Esophagus (tissue), 2 donors: ENCODE data around the gene DNAH8. TPM values are rescaled to one million over a fixed set of nuclear protein-coding genes. Genes with fewer than 3 reads are reported as not detected.
"Not testable (repeated sequence)": the region's sequence is repeated elsewhere in the genome, so short reads cannot be mapped to it uniquely, and the experiment has no call there.

ENCODE experiments used
- H3K27ac ChIP-seq, 2 donors: one replicate each; pipeline ENCODE4 v1.5.1; 2013; ENCODE audit warnings: low read depth in 2 of 2, mild to moderate bottlenecking in 2 of 2, inconsistent platforms in 1 of 2, low read length in 1 of 2, moderate library complexity in 1 of 2
- H3K27me3 ChIP-seq, 2 donors: one replicate each; pipeline ENCODE4 v1.6.1; 2013; ENCODE audit warnings: low read length in 2 of 2, control low read depth in 1 of 2, mild to moderate bottlenecking in 1 of 2; ENCODE audit not compliant: insufficient read depth in 2 of 2, control insufficient read depth in 1 of 2
- H3K36me3 ChIP-seq, 2 donors: one replicate each; pipeline ENCODE4 v1.6.1; 2013; ENCODE audit warnings: low read length in 1 of 2; ENCODE audit not compliant: control insufficient read depth in 2 of 2, insufficient read depth in 2 of 2
- H3K4me1 ChIP-seq, 2 donors: one replicate each; pipeline ENCODE4 v1.6.1; 2013; ENCODE audit warnings: low read length in 1 of 2; ENCODE audit not compliant: control insufficient read depth in 2 of 2, insufficient read depth in 2 of 2
- H3K4me3 ChIP-seq, 2 donors: one replicate each; pipeline ENCODE4 v1.5.1; 2013; ENCODE audit warnings: low read length in 2 of 2, mild to moderate bottlenecking in 2 of 2, low read depth in 1 of 2, moderate library complexity in 1 of 2
- H3K9me3 ChIP-seq, 2 donors: one replicate each; pipeline ENCODE4 v1.6.1; 2013; ENCODE audit warnings: mild to moderate bottlenecking in 2 of 2, low read depth in 1 of 2, low read length in 1 of 2, moderate library complexity in 1 of 2; ENCODE audit not compliant: control insufficient read depth in 2 of 2, insufficient read depth in 1 of 2
- WGBS, 2 donors: extraction: QIAGEN DNeasy Blood & Tissue Kit; methylation state at CpG; one replicate each; pipeline ENCODE4 v1.1.7; 2013; 5-methylcytosine and 5-hydroxymethylcytosine counted together
- polyA plus RNA-seq, 2 donors: library from polyadenylated mRNA; stranded (reverse); fragments of 200-250 nt; gene quantifications; one replicate each; pipeline ENCODE4 v1.2.3, GENCODE V29; 2013
- donor health status: healthy with polysubstance abuse.
- donor health status: Bipolar disorder and iron deficiency.

Gene DNAH8
- polyA plus RNA-seq, 2 donors, result under 0.01 TPM

DNA sequence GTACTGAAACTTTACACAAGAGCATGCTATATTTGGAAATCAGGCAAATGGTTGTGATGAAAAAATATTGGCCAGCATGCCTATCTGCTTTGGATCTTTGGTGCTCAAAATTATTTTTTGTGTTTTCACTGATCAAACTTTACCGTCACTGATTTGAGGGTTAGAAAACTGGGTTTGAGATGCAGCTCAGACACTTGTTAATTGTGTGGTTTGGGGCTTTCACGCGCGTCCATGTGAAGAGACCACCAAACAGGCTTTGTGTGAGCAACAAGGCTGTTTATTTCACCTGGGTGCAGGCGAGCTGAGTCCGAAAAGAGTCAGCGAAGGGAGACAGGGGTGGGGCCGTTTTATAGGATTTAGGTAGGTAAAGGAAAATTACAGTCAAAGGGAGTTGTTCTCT lies 206.4 kb downstream of the DNAH8 start:
- 74 to 77% methylated on average over 8 of the region's 8 CpGs for WGBS, 2 donors
- H3K9me3 ChIP-seq, H3K36me3 ChIP-seq: not testable (repeated sequence)

DNA sequence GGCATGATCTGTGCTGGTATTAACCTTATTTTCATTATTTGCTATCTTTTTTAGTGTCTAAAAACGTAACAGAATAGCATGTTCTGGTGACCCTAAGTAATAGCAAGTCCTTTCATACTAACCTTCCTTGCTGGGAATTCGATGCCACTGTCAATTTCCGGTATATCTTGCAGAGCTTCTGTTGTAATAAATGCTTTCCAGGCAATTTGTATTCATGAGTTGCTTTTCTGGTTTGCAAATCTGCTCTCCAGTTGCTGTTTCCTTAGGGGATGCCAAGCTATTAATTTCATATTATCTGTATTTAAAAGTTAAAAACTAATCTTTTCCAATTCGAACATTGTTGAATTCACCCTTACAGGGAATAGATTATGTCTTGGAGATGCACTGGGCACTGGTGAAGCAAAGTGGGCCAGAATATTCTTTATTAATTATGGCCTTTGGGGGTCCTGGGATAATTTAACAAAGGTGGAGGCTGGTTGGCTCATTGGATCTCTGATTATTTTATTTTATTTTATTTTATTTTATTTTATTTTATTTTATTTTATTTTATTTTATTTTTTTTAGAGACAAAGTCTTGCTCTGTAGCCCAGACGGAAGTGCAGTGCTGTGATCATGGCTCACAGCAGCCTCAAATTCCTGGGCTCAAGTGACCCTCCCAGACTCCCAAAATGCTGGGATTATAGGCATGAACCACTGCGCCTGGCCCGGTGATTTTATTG lies 209.8 kb downstream of the DNAH8 start:
- 85 to 89% methylated on average over 7 of the region's 7 CpGs for WGBS, 2 donors
- Histone ChIP-seq H3K4me3 (no peak overlapping the region), H3K4me1 (no peaks in the 10 kb centered on the region), H3K36me3 (no peaks in the 10 kb centered on the region), H3K9me3 (no peaks in the 10 kb centered on the region), H3K27me3 (no peaks in the 10 kb centered on the region), H3K27ac (no peak overlapping the region)

More for the DNA sequence above, 206.4 kb downstream of the DNAH8 start:
- H3K4me3 ChIP-seq, H3K4me1 ChIP-seq, H3K27ac ChIP-seq, H3K27me3 ChIP-seq: not testable (repeated sequence)

DNA sequence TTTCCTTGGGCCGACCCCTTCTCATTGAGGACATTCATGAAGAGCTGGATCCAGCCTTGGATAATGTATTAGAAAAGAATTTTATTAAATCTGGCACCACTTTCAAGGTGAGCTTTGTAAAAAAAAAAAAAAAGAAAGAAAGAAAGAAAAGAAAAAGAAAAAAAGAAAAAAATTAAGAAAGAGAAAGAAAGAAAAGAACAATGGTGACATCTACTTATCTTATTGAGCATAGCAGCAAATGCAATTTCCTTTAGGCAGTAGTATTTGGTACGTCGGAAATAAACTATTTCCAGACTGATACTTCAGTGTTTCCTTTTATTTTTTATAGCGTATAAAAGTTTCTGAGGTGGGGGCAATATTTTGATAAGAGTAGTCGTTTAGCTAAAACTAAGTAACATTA lies 214.4 kb downstream of the DNAH8 start:
- H3K4me1 ChIP-seq, result no peaks in the 10 kb centered on the region
- H3K4me3 ChIP-seq, result no peak overlapping the region
- WGBS, 2 donors, result 79 to 86% methylated on average over 5 of the region's 5 CpGs
- no peaks in the 10 kb centered on the region for H3K9me3 ChIP-seq
- no peaks in the 10 kb centered on the region for H3K27me3 ChIP-seq
- no peak overlapping the region for H3K27ac ChIP-seq
- H3K36me3 ChIP-seq, result no peaks in the 10 kb centered on the region

DNA sequence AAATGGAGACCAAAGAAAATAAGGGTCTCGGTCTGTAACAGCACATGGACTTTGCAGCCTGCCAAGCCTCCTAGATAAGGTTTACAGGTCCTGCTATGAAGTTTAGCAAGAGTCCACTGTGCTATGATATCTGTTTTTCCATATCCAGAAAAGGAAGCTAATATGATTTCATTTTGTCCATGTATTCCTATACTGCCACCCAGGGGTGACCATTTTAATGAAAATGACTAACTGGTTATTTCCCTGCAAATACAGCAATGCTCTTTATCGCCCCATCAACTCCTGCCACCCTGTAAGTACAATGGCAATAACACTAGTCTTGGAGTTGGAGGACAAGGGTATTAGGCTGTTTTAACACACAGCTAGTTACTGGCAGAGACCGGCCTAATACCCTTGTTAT lies 218.3 kb downstream of the DNAH8 start:
- Histone ChIP-seq H3K4me3 (no peak overlapping the region), H3K27me3 (no peaks in the 10 kb centered on the region), H3K9me3 (no peaks in the 10 kb centered on the region), H3K4me1 (no peaks in the 10 kb centered on the region), H3K27ac (no peak overlapping the region), H3K36me3 (no peaks in the 10 kb centered on the region)
- 65 to 78% methylated on average over 3 of the region's 3 CpGs for WGBS, 2 donors

DNA sequence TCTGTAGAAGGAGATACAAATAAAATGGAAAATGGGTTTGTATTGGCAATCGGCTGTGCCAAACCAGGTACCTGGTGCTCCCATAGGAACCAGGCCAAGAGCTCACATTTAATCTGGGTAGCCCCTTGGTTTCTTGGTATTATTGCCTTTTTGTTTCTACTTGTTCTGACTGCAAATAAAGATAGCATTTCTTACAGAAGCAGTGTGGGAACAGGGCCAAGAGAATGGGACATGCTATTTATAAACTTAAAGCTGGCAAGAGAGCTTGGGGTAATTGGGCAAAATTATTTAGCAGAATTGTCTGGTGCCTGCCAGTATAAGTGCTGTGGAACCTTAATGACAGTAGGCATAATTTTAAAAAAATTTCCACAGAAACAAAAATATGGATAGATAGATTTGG lies 219.9 kb downstream of the DNAH8 start:
- Histone ChIP-seq H3K27ac (no peak overlapping the region), H3K27me3 (no peaks in the 10 kb centered on the region), H3K36me3 (no peaks in the 10 kb centered on the region), H3K4me1 (no peaks in the 10 kb centered on the region), H3K4me3 (no peak overlapping the region), H3K9me3 (no peaks in the 10 kb centered on the region)
- 89 to 94% methylated on average over 1 of the region's 1 CpG for WGBS, 2 donors

DNA sequence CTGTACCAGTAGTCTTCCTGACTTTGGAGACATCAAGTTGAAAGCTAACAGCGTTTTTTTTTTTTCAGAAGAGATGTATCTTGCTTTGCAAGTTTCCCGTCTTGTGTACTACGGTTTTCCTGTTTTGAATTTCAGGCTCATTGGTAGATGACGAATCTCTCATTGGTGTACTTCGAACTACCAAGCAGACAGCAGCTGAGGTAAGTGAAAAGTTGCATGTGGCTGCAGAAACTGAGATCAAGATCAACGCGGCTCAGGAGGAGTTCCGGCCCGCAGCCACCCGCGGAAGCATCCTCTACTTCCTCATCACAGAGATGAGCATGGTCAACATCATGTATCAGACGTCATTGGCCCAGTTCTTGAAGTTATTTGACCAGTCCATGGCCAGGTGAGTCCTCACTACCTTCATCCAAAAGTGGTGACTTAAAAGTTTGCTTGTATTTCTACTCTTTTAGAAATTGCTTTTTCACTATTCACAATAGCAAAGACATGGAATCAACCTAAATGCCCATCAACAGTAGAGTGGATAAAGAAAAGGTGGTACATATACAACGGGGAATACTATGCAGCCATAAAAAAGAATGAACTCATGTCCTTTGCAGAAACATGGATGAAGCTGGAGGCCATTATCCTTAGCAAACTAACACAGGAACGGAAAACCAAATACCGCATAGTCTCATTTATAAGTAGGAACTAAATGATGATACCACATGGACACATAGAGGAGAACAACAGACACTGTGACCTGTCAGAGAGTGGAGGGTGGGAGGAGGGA lies 222.9 kb downstream of the DNAH8 start:
- no peaks in the 10 kb centered on the region for H3K9me3 ChIP-seq
- H3K4me3 ChIP-seq, result no peak overlapping the region
- H3K27me3 ChIP-seq, result no peaks in the 10 kb centered on the region
- no peaks in the 10 kb centered on the region for H3K36me3 ChIP-seq
- no peak overlapping the region for H3K27ac ChIP-seq
- 90 to 94% methylated on average over 15 of the region's 15 CpGs for WGBS, 2 donors
- no peaks in the 10 kb centered on the region for H3K4me1 ChIP-seq

DNA sequence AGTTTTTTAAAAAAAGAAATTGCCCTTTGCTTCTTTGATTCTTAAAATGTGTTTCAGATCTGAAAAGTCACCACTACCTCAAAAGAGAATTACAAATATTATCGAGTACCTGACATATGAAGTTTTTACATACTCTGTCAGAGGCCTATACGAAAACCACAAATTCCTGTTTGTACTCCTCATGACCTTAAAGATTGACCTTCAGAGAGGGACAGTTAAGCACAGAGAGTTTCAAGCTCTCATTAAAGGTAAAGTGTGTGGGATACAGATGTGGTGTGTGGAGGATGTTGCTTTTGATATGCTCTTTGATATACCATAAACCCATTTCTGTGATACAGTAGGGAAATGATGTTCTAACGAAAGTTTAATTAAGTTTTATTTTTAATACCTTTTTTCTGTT lies 223.6 kb downstream of the DNAH8 start:
- H3K27me3 ChIP-seq, result no peaks in the 10 kb centered on the region
- H3K27ac ChIP-seq, result no peak overlapping the region
- no peaks in the 10 kb centered on the region for H3K9me3 ChIP-seq
- no peak overlapping the region for H3K4me3 ChIP-seq
- H3K36me3 ChIP-seq, result no peaks in the 10 kb centered on the region
- 85 to 91% methylated on average over 3 of the region's 3 CpGs for WGBS, 2 donors
- H3K4me1 ChIP-seq, result no peaks in the 10 kb centered on the region

DNA sequence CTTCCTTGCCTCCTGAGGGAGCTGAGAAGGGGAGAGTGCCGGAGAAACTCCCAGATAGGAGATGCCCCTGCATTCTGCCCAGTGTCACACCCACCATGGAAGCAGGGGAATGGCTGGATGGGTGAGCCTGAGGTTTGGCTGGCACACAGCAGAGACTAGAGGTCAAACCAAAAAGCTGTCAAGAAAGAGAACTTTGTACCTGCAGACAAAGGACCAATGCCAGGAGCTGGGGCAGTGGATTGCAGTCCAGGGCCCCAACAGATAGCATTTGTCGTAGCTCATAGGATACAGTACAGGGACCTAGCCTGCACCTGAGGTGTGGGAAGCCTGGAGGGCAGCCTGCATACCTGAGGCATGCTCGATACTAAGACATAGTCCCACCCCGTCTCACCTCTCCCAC lies 227.3 kb downstream of the DNAH8 start:
- Histone ChIP-seq H3K36me3 (no peaks in the 10 kb centered on the region), H3K9me3 (no peaks in the 10 kb centered on the region), H3K4me1 (no peaks in the 10 kb centered on the region), H3K4me3 (no peak overlapping the region), H3K27me3 (peaks cover 0 to 3% of the 10 kb centered on the region in 2 donors), H3K27ac (no peak overlapping the region)
- 78 to 85% methylated on average over 4 of the region's 4 CpGs for WGBS, 2 donors

DNA sequence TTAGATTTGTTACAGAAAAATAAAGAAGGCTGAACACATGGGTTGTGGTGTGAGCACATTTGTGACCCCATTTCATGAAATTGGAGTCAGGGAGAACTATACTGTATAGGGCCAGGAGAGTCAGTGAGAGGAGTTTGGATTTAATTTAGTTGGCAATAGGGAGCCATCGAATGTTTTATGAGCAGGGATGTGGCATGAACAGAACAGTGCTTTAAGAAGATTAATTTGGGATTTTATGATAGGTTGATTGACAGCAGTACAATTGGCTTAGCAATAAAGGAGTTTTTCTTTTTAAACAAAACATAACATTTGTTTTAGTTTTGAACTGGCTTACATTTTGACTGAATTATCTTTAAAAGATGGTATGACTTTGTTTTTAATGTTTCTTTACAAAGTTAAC lies 227.9 kb downstream of the DNAH8 start:
- Histone ChIP-seq H3K36me3 (no peaks in the 10 kb centered on the region), H3K27ac (no peak overlapping the region), H3K9me3 (no peaks in the 10 kb centered on the region), H3K27me3 (peaks cover 0 to 3% of the 10 kb centered on the region in 2 donors), H3K4me1 (no peaks in the 10 kb centered on the region), H3K4me3 (no peak overlapping the region)
- 76 to 83% methylated on average over 1 of the region's 1 CpG for WGBS, 2 donors

DNA sequence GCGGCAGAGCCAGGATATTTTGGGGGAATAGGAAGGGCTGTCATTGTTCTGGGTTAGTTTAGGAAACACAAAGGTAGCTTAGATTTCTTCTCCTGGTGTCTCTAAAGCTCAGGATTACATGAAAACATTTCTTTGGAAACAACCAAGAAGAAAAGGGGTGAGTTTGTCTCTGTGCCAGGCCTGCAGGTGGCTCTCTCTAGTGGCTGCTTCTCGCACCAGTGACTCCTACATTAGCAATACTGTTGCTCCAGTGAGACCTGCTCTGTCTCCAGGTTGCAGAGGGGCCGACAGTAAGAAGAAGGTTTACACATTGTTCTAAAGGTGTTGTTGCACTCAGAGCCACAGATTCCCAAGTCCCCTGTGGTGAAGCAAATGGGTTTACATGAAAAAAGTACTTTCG lies 228.9 kb downstream of the DNAH8 start:
- H3K36me3 ChIP-seq, result no peaks in the 10 kb centered on the region
- no peak overlapping the region for H3K27ac ChIP-seq
- peaks cover 0 to 3% of the 10 kb centered on the region in 2 donors for H3K27me3 ChIP-seq
- WGBS, 2 donors, result 80 to 85% methylated on average over 4 of the region's 4 CpGs
- no peak overlapping the region for H3K4me3 ChIP-seq
- no peaks in the 10 kb centered on the region for H3K9me3 ChIP-seq
- no peaks in the 10 kb centered on the region for H3K4me1 ChIP-seq
